ENCODE measurements around the gene CHCHD3. TPM values are rescaled to one million over a fixed set of nuclear protein-coding genes. Genes with fewer than 3 reads are reported as not detected.

CHCHD3 gene
- total and polyA plus RNA-seq, 4 donors: 25.5 to 37.8 (median 31.8) TPM

DNA sequence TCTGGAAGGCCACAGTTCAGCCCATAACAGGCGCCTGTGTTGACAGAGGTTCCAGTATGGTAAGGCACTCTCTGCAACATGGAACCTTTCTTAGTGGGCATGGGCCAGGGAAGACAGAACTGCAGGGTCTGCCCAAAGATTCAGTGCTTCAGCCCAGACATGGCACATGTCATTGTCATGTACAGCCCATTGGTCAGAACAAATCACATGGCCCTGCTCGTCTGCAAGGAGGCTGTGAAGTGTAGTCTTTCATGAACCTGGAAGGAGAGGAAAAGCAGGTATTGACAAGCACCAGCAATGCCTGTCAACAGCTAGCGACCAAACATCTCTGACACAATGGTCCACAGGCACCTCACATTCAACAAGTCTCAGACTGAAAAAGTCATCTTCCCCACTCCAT, 30.4 kb upstream of the CHCHD3 start:
- Histone ChIP-seq H3K4me1 (ENCODE audit: control insufficient read depth in 4 of 4, insufficient read depth in 4 of 4, low read length in 3 of 4) (no peaks in the 10 kb centered on the region), H3K27ac (ENCODE audit: low read depth in 1 of 2, low read length in 2 of 2) (no peak overlapping the region)

DNA sequence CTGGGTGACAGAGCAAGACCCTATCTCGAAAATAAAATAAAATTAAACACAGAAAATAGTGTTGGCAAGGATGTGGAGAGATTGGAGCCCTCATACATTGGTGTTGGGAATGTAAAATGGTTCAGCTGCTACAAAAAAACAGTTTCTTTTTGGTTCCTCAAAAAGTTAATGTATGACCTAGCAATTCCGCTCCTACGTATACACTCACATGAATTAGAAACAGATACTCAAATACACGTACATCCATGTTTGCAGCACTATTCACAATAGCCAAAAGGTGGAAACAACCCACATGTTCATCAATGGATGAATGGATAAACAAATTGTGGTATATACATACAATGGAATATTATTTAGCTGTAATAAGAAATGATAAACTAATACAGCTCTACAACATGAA, 28.4 kb upstream of the CHCHD3 start:
- H3K4me1 ChIP-seq (ENCODE audit: control insufficient read depth in 4 of 4, insufficient read depth in 4 of 4, low read length in 3 of 4): no peaks in the 10 kb centered on the region
- 77% methylated on average over 4 of the region's 4 CpGs for WGBS
- no peak overlapping the region for H3K9ac ChIP-seq (ENCODE audit: low read depth in 1 of 2, low read length in 2 of 2)
- DNase-seq (ENCODE audit: low spot score): no peak
- H3K4me3 ChIP-seq (ENCODE audit: low read depth in 1 of 3, low read length in 3 of 3): no peak overlapping the region
- no peaks in the 10 kb centered on the region for H3K36me3 ChIP-seq (ENCODE audit: control insufficient read depth in 4 of 4, insufficient read depth in 3 of 4, low read depth in 1 of 4, low read length in 3 of 4)
- H3K27ac ChIP-seq (ENCODE audit: low read depth in 1 of 2, low read length in 2 of 2): no peak overlapping the region
- H3K9me3 ChIP-seq (ENCODE audit: control insufficient read depth in 4 of 4, low read length in 3 of 4): peaks cover 0 to 6% (median 1%) of the 10 kb centered on the region in 4 donors
- H3K27me3 ChIP-seq (ENCODE audit: control insufficient read depth in 4 of 4, insufficient read depth in 4 of 4, low read length in 3 of 4): peaks cover 0 to 2% (median 0%) of the 10 kb centered on the region in 4 donors
- TF ChIP-seq YY1 (IDR thresholded peaks at IDR 0.05) (no peak), JUND (IDR thresholded peaks at IDR 0.05) (no peak), GABPA (IDR thresholded peaks at IDR 0.05 in 1 of 2, conservative IDR thresholded peaks at IDR 0.05 in 1 of 2) (no peak), SP1 (IDR thresholded peaks at IDR 0.05) (no peak), RXRA (IDR thresholded peaks at IDR 0.05) (no peak), TAF1 (conservative IDR thresholded peaks at IDR 0.05) (no peak), FOXA2 (IDR thresholded peaks at IDR 0.05) (no peak), HNF4G (IDR thresholded peaks at IDR 0.05) (no peak), NR2F2 (IDR thresholded peaks at IDR 0.05) (no peak), HNF4A (conservative IDR thresholded peaks at IDR 0.05) (no peak), FOXA1 (IDR thresholded peaks at IDR 0.05) (no peak), EGR1 (IDR thresholded peaks at IDR 0.05; ENCODE audit: low read depth in 2 of 2) (no peak)
- TF ChIP-seq, protein P1, sequence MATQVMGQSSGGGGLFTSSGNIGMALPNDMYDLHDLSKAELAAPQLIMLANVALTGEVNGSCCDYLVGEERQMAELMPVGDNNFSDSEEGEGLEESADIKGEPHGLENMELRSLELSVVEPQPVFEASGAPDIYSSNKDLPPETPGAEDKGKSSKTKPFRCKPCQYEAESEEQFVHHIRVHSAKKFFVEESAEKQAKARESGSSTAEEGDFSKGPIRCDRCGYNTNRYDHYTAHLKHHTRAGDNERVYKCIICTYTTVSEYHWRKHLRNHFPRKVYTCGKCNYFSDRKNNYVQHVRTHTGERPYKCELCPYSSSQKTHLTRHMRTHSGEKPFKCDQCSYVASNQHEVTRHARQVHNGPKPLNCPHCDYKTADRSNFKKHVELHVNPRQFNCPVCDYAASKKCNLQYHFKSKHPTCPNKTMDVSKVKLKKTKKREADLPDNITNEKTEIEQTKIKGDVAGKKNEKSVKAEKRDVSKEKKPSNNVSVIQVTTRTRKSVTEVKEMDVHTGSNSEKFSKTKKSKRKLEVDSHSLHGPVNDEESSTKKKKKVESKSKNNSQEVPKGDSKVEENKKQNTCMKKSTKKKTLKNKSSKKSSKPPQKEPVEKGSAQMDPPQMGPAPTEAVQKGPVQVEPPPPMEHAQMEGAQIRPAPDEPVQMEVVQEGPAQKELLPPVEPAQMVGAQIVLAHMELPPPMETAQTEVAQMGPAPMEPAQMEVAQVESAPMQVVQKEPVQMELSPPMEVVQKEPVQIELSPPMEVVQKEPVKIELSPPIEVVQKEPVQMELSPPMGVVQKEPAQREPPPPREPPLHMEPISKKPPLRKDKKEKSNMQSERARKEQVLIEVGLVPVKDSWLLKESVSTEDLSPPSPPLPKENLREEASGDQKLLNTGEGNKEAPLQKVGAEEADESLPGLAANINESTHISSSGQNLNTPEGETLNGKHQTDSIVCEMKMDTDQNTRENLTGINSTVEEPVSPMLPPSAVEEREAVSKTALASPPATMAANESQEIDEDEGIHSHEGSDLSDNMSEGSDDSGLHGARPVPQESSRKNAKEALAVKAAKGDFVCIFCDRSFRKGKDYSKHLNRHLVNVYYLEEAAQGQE (IDR thresholded peaks at IDR 0.05): no peak
- TF ChIP-seq, protein P2, sequence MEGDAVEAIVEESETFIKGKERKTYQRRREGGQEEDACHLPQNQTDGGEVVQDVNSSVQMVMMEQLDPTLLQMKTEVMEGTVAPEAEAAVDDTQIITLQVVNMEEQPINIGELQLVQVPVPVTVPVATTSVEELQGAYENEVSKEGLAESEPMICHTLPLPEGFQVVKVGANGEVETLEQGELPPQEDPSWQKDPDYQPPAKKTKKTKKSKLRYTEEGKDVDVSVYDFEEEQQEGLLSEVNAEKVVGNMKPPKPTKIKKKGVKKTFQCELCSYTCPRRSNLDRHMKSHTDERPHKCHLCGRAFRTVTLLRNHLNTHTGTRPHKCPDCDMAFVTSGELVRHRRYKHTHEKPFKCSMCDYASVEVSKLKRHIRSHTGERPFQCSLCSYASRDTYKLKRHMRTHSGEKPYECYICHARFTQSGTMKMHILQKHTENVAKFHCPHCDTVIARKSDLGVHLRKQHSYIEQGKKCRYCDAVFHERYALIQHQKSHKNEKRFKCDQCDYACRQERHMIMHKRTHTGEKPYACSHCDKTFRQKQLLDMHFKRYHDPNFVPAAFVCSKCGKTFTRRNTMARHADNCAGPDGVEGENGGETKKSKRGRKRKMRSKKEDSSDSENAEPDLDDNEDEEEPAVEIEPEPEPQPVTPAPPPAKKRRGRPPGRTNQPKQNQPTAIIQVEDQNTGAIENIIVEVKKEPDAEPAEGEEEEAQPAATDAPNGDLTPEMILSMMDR (IDR thresholded peaks at IDR 0.05; ENCODE audit: low read depth, low read length, missing input control): no peak

More for the DNA sequence above, 30.4 kb upstream of the CHCHD3 start:
- DNase-seq (ENCODE audit: low spot score): no peak
- Histone ChIP-seq H3K9me3 (ENCODE audit: control insufficient read depth in 4 of 4, low read length in 3 of 4) (peaks cover 0 to 6% (median 1%) of the 10 kb centered on the region in 4 donors), H3K9ac (ENCODE audit: low read depth in 1 of 2, low read length in 2 of 2) (no peak overlapping the region), H3K4me3 (ENCODE audit: low read depth in 1 of 3, low read length in 3 of 3) (no peak overlapping the region), H3K27me3 (ENCODE audit: control insufficient read depth in 4 of 4, insufficient read depth in 4 of 4, low read length in 3 of 4) (peaks cover 0 to 6% (median 0%) of the 10 kb centered on the region in 4 donors), H3K36me3 (ENCODE audit: control insufficient read depth in 4 of 4, insufficient read depth in 3 of 4, low read depth in 1 of 4, low read length in 3 of 4) (no peaks in the 10 kb centered on the region)
- 79% methylated on average over 3 of the region's 3 CpGs for whole genome bisulfite sequencing
- TF ChIP-seq RAD21 (IDR thresholded peaks at IDR 0.05): no peak
- no peak for TF ChIP-seq JUND (IDR thresholded peaks at IDR 0.05)
- TF ChIP-seq, protein P3, sequence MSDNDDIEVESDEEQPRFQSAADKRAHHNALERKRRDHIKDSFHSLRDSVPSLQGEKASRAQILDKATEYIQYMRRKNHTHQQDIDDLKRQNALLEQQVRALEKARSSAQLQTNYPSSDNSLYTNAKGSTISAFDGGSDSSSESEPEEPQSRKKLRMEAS (IDR thresholded peaks at IDR 0.05): no peak
- TF ChIP-seq NR2F2 (IDR thresholded peaks at IDR 0.05): no peak
- no peak for TF ChIP-seq RXRA (IDR thresholded peaks at IDR 0.05)
- TF ChIP-seq HNF4A (conservative IDR thresholded peaks at IDR 0.05): no peak
- no peak for TF ChIP-seq FOXA1 (IDR thresholded peaks at IDR 0.05)
- TF ChIP-seq, protein P2 (IDR thresholded peaks at IDR 0.05; ENCODE audit: low read depth, low read length, missing input control): no peak
- no peak for TF ChIP-seq FOXA2 (IDR thresholded peaks at IDR 0.05)
- no peak for TF ChIP-seq SP1 (IDR thresholded peaks at IDR 0.05)
- TF ChIP-seq, protein P4, sequence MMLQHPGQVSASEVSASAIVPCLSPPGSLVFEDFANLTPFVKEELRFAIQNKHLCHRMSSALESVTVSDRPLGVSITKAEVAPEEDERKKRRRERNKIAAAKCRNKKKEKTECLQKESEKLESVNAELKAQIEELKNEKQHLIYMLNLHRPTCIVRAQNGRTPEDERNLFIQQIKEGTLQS (IDR thresholded peaks at IDR 0.05): no peak
- TF ChIP-seq, protein P1 (IDR thresholded peaks at IDR 0.05): no peak

Measured in liver (tissue), 9 donors.